Measurements from ENCODE around the gene TTC33. TPM values are rescaled to one million over a fixed set of nuclear protein-coding genes. Genes with fewer than 3 reads are reported as not detected.

Gene TTC33
- total and polyA plus RNA-seq, 2 of the 4 experiments (the other 2 are of a cell fraction) = 3.1 to 8.1 TPM

GRCh38 chr5:40492056-40492455 is 263.7 kb downstream of the TTC33 start:
- no peak overlapping the region for H4K8ac ChIP-seq (ENCODE audit: low read depth in 2 of 2, low read length in 2 of 2)
- H2BK20ac ChIP-seq (ENCODE audit: low read depth, low read length) = no peak overlapping the region
- intact Hi-C loops (cut with micrococcal nuclease) = no loop called here
- H3K27me3 ChIP-seq (ENCODE audit: control insufficient read depth, insufficient read depth, low read length) = no peaks in the 10 kb centered on the region
- H3K27ac ChIP-seq (ENCODE audit: insufficient read depth, low read length) = no peak overlapping the region
- ChIA-PET CTCF (no interaction called here), POLR2A (ENCODE audit: unreplicated experiment) (no interaction called here)
- no peak overlapping the region for H2BK120ac ChIP-seq (ENCODE audit: low read depth, low read length)
- TF ChIP-seq CHD1 (IDR thresholded peaks at IDR 0.05; ENCODE audit: low read depth, low read length) (no peak), ELK1 (IDR thresholded peaks at IDR 0.05; ENCODE audit: borderline replicate concordance, low read depth, low read length) (no peak), MAFK (IDR thresholded peaks at IDR 0.05; ENCODE audit: low read depth, low read length) (no peak), BHLHE40 (IDR thresholded peaks at IDR 0.05; ENCODE audit: low read depth, low read length) (no peak)
- dilution Hi-C loops (cut with HindIII; ENCODE audit: low sequenced_read_pairs, unreplicated experiment) = no loop called here
- H2AK9ac ChIP-seq (replicated peaks; ENCODE audit: low read depth, low read length, poor library complexity) = no peak overlapping the region
- no peaks in the 10 kb centered on the region for H4K20me1 ChIP-seq (ENCODE audit: insufficient read depth, low read length)
- no peaks in the 10 kb centered on the region for H3K9me3 ChIP-seq (ENCODE audit: control insufficient read depth, insufficient read depth, low read length)
- no TSS peak for BruUV-seq (replicated peaks)
- no peaks in the 10 kb centered on the region for H3K4me1 ChIP-seq (ENCODE audit: control insufficient read depth, insufficient read depth, low read length)
- H4K5ac ChIP-seq (ENCODE audit: low read depth, low read length) = no peak overlapping the region
- no peaks in the 10 kb centered on the region for H3K36me3 ChIP-seq (ENCODE audit: control insufficient read depth, insufficient read depth, low read length)
- H3K18ac ChIP-seq (ENCODE audit: low read depth, low read length) = no peak overlapping the region
- no peak overlapping the region for H3K56ac ChIP-seq (ENCODE audit: extremely low read depth, insufficient read depth, low read length)
- no peak overlapping the region for H3K23ac ChIP-seq (ENCODE audit: low read depth, low read length)
- no peak overlapping the region for H4K91ac ChIP-seq (ENCODE audit: insufficient read depth, low read depth, low read length)
- DNase-seq (no peak), ATAC-seq (ENCODE audit: low read depth) (no peak)
- peaks cover 2% of the 10 kb centered on the region; the same call in 1 of the 2 replicates for H3K9me1 ChIP-seq (ENCODE audit: insufficient read depth, low read length)
- no peak overlapping the region for H2AK5ac ChIP-seq (ENCODE audit: low read depth, low read length)
- H3K4me2 ChIP-seq (ENCODE audit: low read depth, low read length) = no peak overlapping the region
- no peak overlapping the region for H2BK15ac ChIP-seq (ENCODE audit: low read depth, low read length)
- whole genome bisulfite sequencing, 2 experiments (ENCODE audit: extremely low coverage in 2 of 2, insufficient read length in 1 of 2) = no CpG with 5 or more reads among the region's 1 CpG
- H2AFZ ChIP-seq (replicated peaks; ENCODE audit: low read length, poor library complexity) = no peak overlapping the region
- H3K4ac ChIP-seq (ENCODE audit: low read depth, low read length) = no peak overlapping the region
- no peaks in the 10 kb centered on the region for H3K79me1 ChIP-seq (ENCODE audit: low read depth in 1 of 2, low read length in 2 of 2)
- in situ Hi-C loops (cut with MboI; ENCODE audit: low sequenced_read_pairs) = no loop called here
- no peak overlapping the region for H3K9ac ChIP-seq (ENCODE audit: low read depth, low read length)
- no peak overlapping the region for H3K14ac ChIP-seq (replicated peaks; ENCODE audit: low read depth, low read length)
- H2BK5ac ChIP-seq (ENCODE audit: low read depth, low read length, poor library complexity, severe bottlenecking) = no peak overlapping the region
- no peak overlapping the region for H3K4me3 ChIP-seq (ENCODE audit: insufficient read depth, low read depth, low read length)

All from IMR-90 (cell line).